K562 (cell line): ENCODE measurements around the gene SRSF6. TPM values are rescaled to one million over a fixed set of nuclear protein-coding genes. Genes with fewer than 3 reads are reported as not detected.

Source experiments
- BACH1 ChIP-seq: fragments of 200-800 bp; sonication (Bioruptor generic); IDR thresholded peaks from 2 replicates; pipeline ENCODE4 v1.6.1; 2016; ENCODE audit warnings: missing genetic modification characterization, missing compliant biosample characterization
- CEBPG ChIP-seq, 3 experiments: fragments of 200-800 bp in 1 of 3; sonication (Bioruptor generic) in 1 of 3; sonication (generic) in 1 of 3; formaldehyde crosslinking in 1 of 3; IDR thresholded peaks in 2 of 3; conservative IDR thresholded peaks in 1 of 3; 2 replicates each; pipeline versions ENCODE4 v1.6.1 to v1.8.0; 2016 to 2022; ENCODE audit warnings: missing compliant biosample characterization in 2 of 3, missing genetic modification characterization in 2 of 3, mild to moderate bottlenecking in 1 of 3, missing genetic modification reagents in 1 of 3
- EGR1 ChIP-seq: fragments of 450-650 bp; conservative IDR thresholded peaks from 2 replicates; pipeline ENCODE4 v1.6.1; 2017; ENCODE audit warnings: mild to moderate bottlenecking
- EP400 ChIP-seq: fragments of 450-650 bp; IDR thresholded peaks from 2 replicates; pipeline ENCODE4 v1.6.1; 2017; ENCODE audit warnings: antibody characterized with exemption, mild to moderate bottlenecking, moderate library complexity
- FOXP1 ChIP-seq: sonication (generic); formaldehyde crosslinking; IDR thresholded peaks from 2 replicates; pipeline ENCODE4 v1.8.0; 2022; ENCODE audit warnings: mild to moderate bottlenecking, missing genetic modification reagents
- GATAD2A ChIP-seq: fragments of 450-650 bp; IDR thresholded peaks from 2 replicates; pipeline ENCODE4 v1.6.1; 2017
- IRF2 ChIP-seq: sonication (generic); formaldehyde crosslinking; IDR thresholded peaks from 2 replicates; pipeline ENCODE4 v1.8.1; 2022; ENCODE audit warnings: mild to moderate bottlenecking, missing genetic modification reagents
- MEF2D ChIP-seq: conservative IDR thresholded peaks from 2 replicates; pipeline ENCODE4 v1.6.1; 2016; ENCODE audit warnings: low read depth, missing genetic modification characterization, missing compliant biosample characterization
- MGA ChIP-seq: fragments of 450-650 bp; IDR thresholded peaks from 2 replicates; pipeline ENCODE4 v1.6.1; 2016; ENCODE audit warnings: mild to moderate bottlenecking, moderate library complexity
- MYNN ChIP-seq, 2 experiments: sonication (generic); formaldehyde crosslinking in 1 of 2; IDR thresholded peaks; 2 replicates each; pipeline versions ENCODE4 v1.5.0 to v1.6.1; 2016 to 2020; ENCODE audit warnings: antibody characterized with exemption in 1 of 2, missing genetic modification reagents in 1 of 2
- PHB2 ChIP-seq: fragments of 450-650 bp; IDR thresholded peaks from 2 replicates; pipeline ENCODE4 v1.6.1; 2017; ENCODE audit warnings: low read depth
- SREBF1 ChIP-seq: fragments of 150-350 bp; IDR thresholded peaks from 2 replicates; pipeline ENCODE4 v1.6.1; 2014; ENCODE audit warnings: antibody characterized with exemption, low read depth, low read length, borderline replicate concordance
- ZFP1 ChIP-seq: fragments of 450-650 bp; formaldehyde crosslinking; IDR thresholded peaks from 2 replicates; pipeline ENCODE4 v1.4.0; 2020; ENCODE audit warnings: mild to moderate bottlenecking, mixed read lengths
- ZFP36 ChIP-seq: fragments of 150-350 bp; IDR thresholded peaks from 2 replicates; pipeline ENCODE4 v1.6.1; 2018; ENCODE audit warnings: low read length, low read depth; ENCODE audit not compliant: partially characterized antibody
- ZFX ChIP-seq: sonication (generic); formaldehyde crosslinking; IDR thresholded peaks from 2 replicates; pipeline ENCODE4 v1.8.0; 2022; ENCODE audit warnings: mild to moderate bottlenecking, missing genetic modification reagents, moderate library complexity
- ZNF431 ChIP-seq: sonication (generic); formaldehyde crosslinking; IDR thresholded peaks from 2 replicates; pipeline ENCODE4 v1.8.0; 2022; ENCODE audit warnings: mild to moderate bottlenecking, missing genetic modification reagents
- ZNF561 ChIP-seq: fragments of 450-650 bp; formaldehyde crosslinking; conservative IDR thresholded peaks from 2 replicates; pipeline ENCODE4 v1.4.0; 2020; ENCODE audit warnings: mild to moderate bottlenecking, moderate library complexity
- ZNF668 ChIP-seq: fragments of 250-450 bp; sonication (Bioruptor Pico); IDR thresholded peaks from 2 replicates; pipeline ENCODE4 v1.8.0; 2022; ENCODE audit warnings: mild to moderate bottlenecking, inconsistent platforms
- polyA plus RNA-seq, 8 experiments: library from polyadenylated mRNA; depleted of rRNA in 4 of 8; stranded (reverse) in 5 of 8; unstranded in 3 of 8; fragments of >200 nt; fragmentation: Nextera tagmentation in 2 of 8; fragmentation: Illumina TruSeq in 1 of 8; extraction: Ambion mirVana in 2 of 8; extraction: Trizol in 1 of 8; gene quantifications; 2 replicates each; pipeline versions ENCODE4 v1.2.1 to v1.2.3, GENCODE V29; 2011 to 2014; ENCODE audit warnings: inconsistent platforms in 1 of 8, missing spikeins in 1 of 8
- total RNA-seq, 7 experiments: library from RNA; depleted of rRNA in 6 of 7; stranded (reverse); fragments of >200 nt in 6 of 7; fragmentation: Illumina TruSeq in 2 of 7; extraction: Trizol in 2 of 7; gene quantifications; 2 replicates each; pipeline versions ENCODE4 v1.2.1 to v1.2.3, GENCODE V29; 2011 to 2021; ENCODE audit warnings: low replicate concordance in 1 of 7

The SRSF6 gene
- total and polyA plus RNA-seq, 9 of the 15 experiments (the other 6 are each of a cell fraction or from before 2014, with no cell fraction given): 52.4 to 165 (median 117) TPM

- peak; percentile 90 for TF ChIP-seq MGA
- no peak for TF ChIP-seq GATAD2A
- no peak for TF ChIP-seq MYNN (IDR thresholded peaks at IDR 0.05)
- no peak for TF ChIP-seq MYNN (CRISPR knock-in tag; IDR thresholded peaks at IDR 0.05)
- no peak; the same call in 1 of the 2 replicates for TF ChIP-seq IRF2
- peak; percentile 100 for TF ChIP-seq ZFX (CRISPR knock-in tag)
- no peak for TF ChIP-seq PHB2
- TF ChIP-seq MEF2D: no peak
- no peak for TF ChIP-seq ZFP1 (CRISPR knock-in tag)
- TF ChIP-seq ZNF668 (CRISPR knock-in tag): peak; percentile 84; the same call in 1 of the 2 replicates
- no peak for TF ChIP-seq SREBF1
- 0 out of 2 replicates have a peak, but pooled peaks have one; percentile 52 for TF ChIP-seq ZNF431 (CRISPR knock-in tag)
- peak; percentile 58 for TF ChIP-seq CEBPG (CRISPR knock-in tag; IDR thresholded peaks at IDR 0.05)
- no peak for TF ChIP-seq CEBPG (tag; conservative IDR thresholded peaks at IDR 0.05 in 1 of 2, IDR thresholded peaks at IDR 0.05 in 1 of 2)
- peak; percentile 100 for TF ChIP-seq EP400
- peak; percentile 84 for TF ChIP-seq EGR1
- no peak for TF ChIP-seq ZFP36
- peak; percentile 91 for TF ChIP-seq BACH1
- peak; percentile 98 for TF ChIP-seq FOXP1
- TF ChIP-seq ZNF561: 0 out of 2 replicates have a peak, but pooled peaks have one; percentile 8
Observed at GRCh38 chr20:43457640-43458421, at the start of gene SRSF6 (continued).
